SK-N-SH (cell line): Measurements from ENCODE around the gene COL17A1. TPM values are rescaled to one million over a fixed set of nuclear protein-coding genes. Genes with fewer than 3 reads are reported as not detected.

Source experiments
- CTCF ChIA-PET: fragments of 300-600, 350-600 bp; formaldehyde crosslinking; extraction: SDS; loops from one replicate; lab custom pipeline; 2021; lab: Yijun Ruan, JAX
- POLR2A ChIA-PET: fragments of 350-600 bp; sonication (Branson Sonifier 250); formaldehyde crosslinking; extraction: SDS; loops from one replicate; lab custom pipeline; 2020; ENCODE audit warnings: antibody characterized with exemption, inconsistent platforms; lab: Yijun Ruan, JAX
- DNase-seq: peaks from one replicate; pipeline ENCODE4 v3.0.0; 2012
- H2AFZ ChIP-seq: fragments of 200-600 bp; sonication (generic); 2 replicates; pipeline ENCODE4 v1.8.1; 2016; ENCODE audit warnings: antibody characterized with exemption, mild to moderate bottlenecking, low read depth
- H3F3A ChIP-seq: fragments of 200-600 bp; sonication (generic); replicated peaks from 2 replicates; pipeline ENCODE3; 2016; ENCODE audit warnings: antibody characterized with exemption, mild to moderate bottlenecking; ENCODE audit not compliant: insufficient read depth
- H3K27ac ChIP-seq, 2 experiments: fragments of 200-500 bp in 1 of 2; fragments of 200-600 bp in 1 of 2; sonication (Bioruptor generic) in 1 of 2; sonication (generic), shearing (Covaris generic) in 1 of 2; 2 replicates each; pipeline versions ENCODE4 v1.5.1 to v1.6.1; 2014 to 2016; ENCODE audit warnings: low read depth in 2 of 2, inconsistent platforms in 1 of 2, low read length in 1 of 2, mild to moderate bottlenecking in 1 of 2, mixed read lengths in 1 of 2
- H3K27me3 ChIP-seq: fragments of 200-600 bp; sonication (generic), shearing (Covaris generic); 2 replicates; pipeline ENCODE4 v1.6.1; 2016; ENCODE audit warnings: mixed run types; ENCODE audit not compliant: insufficient read depth
- H3K36me3 ChIP-seq, 2 experiments: fragments of 200-500 bp in 1 of 2; fragments of 200-600 bp in 1 of 2; sonication (Bioruptor generic) in 1 of 2; sonication (generic) in 1 of 2; replicated peaks in 1 of 2; 2 replicates each; pipeline versions ENCODE3 to v1.5.1; 2014 to 2016; ENCODE audit warnings: low read length in 1 of 2, mild to moderate bottlenecking in 1 of 2; ENCODE audit not compliant: insufficient read depth in 2 of 2, control insufficient read depth in 1 of 2
- H3K4me1 ChIP-seq, 2 experiments: fragments of 200-500 bp in 1 of 2; fragments of 200-600 bp in 1 of 2; sonication (Bioruptor generic) in 1 of 2; sonication (generic), shearing (Covaris generic) in 1 of 2; 2 replicates each; pipeline versions ENCODE4 v1.5.1 to v1.6.1; 2014 to 2016; ENCODE audit warnings: low read depth in 1 of 2, low read length in 1 of 2, mixed run types in 1 of 2; ENCODE audit not compliant: insufficient read depth in 2 of 2, control insufficient read depth in 1 of 2
- H3K4me2 ChIP-seq: fragments of 200-600 bp; sonication (generic), shearing (Covaris generic); 2 replicates; pipeline ENCODE4 v1.6.1; 2017; ENCODE audit warnings: mixed run types
- H3K4me3 ChIP-seq, 2 experiments: fragments of 200-500 bp in 1 of 2; fragments of 200-600 bp in 1 of 2; sonication (Bioruptor generic) in 1 of 2; sonication (generic), shearing (Covaris generic) in 1 of 2; 2 replicates each; pipeline versions ENCODE4 v1.5.1 to v1.8.1; 2014 to 2016; ENCODE audit warnings: low read depth in 2 of 2, inconsistent platforms in 1 of 2, low read length in 1 of 2, mild to moderate bottlenecking in 1 of 2, mixed read lengths in 1 of 2, moderate library complexity in 1 of 2
- H3K79me2 ChIP-seq: fragments of 200-600 bp; sonication (generic); 2 replicates; pipeline ENCODE4 v1.8.1; 2017; ENCODE audit warnings: mild to moderate bottlenecking; ENCODE audit not compliant: insufficient read depth
- H3K9ac ChIP-seq: fragments of 200-600 bp; sonication (generic); 2 replicates; pipeline ENCODE4 v1.6.1; 2017; ENCODE audit warnings: mixed run types
- H3K9me2 ChIP-seq: fragments of 200-600 bp; sonication (generic); 2 replicates; pipeline ENCODE4 v1.6.1; 2017; ENCODE audit warnings: mixed run types
- H3K9me3 ChIP-seq: fragments of 200-600 bp; sonication (generic); 2 replicates; pipeline ENCODE4 v1.6.1; 2017; ENCODE audit warnings: mixed run types, mild to moderate bottlenecking, moderate library complexity
- H4K20me1 ChIP-seq: fragments of 200-600 bp; sonication (generic); 2 replicates; pipeline ENCODE4 v1.6.1; 2017; ENCODE audit warnings: mild to moderate bottlenecking, mixed run types; ENCODE audit not compliant: insufficient read depth
- CHD2 ChIP-seq: fragments of 150-350 bp; IDR thresholded peaks from 2 replicates; pipeline ENCODE4 v1.6.1; 2018; ENCODE audit warnings: low read length; ENCODE audit not compliant: partially characterized antibody
- ELF1 ChIP-seq: IDR thresholded peaks from 2 replicates; pipeline ENCODE4 v1.4.0; 2012
- FOXM1 ChIP-seq: IDR thresholded peaks from 2 replicates; pipeline ENCODE4 v1.4.0; 2012; ENCODE audit warnings: low read depth, mild to moderate bottlenecking
- GABPA ChIP-seq: IDR thresholded peaks from 2 replicates; pipeline ENCODE4 v1.4.0; 2012; ENCODE audit warnings: low read depth, mild to moderate bottlenecking
- GATA2 ChIP-seq: sonication (generic); formaldehyde crosslinking; IDR thresholded peaks from 2 replicates; pipeline ENCODE4 v1.5.0; 2020; ENCODE audit warnings: mild to moderate bottlenecking, missing genetic modification reagents
- RCOR1 ChIP-seq: fragments of 150-350 bp; IDR thresholded peaks from 2 replicates; pipeline ENCODE4 v1.6.1; 2017; ENCODE audit warnings: antibody characterized with exemption, low read length
- RXRA ChIP-seq: IDR thresholded peaks from 2 replicates; pipeline ENCODE4 v1.4.0; 2012; ENCODE audit warnings: low read depth, mild to moderate bottlenecking, borderline replicate concordance
- SMC3 ChIP-seq: IDR thresholded peaks from 2 replicates; pipeline ENCODE4 v1.6.1; 2012; ENCODE audit warnings: low read depth, low read length, improper control_type of control experiment
- TAF1 ChIP-seq: IDR thresholded peaks from 2 replicates; pipeline ENCODE4 v1.6.1; 2012; ENCODE audit warnings: low read depth, mild to moderate bottlenecking, low read length, moderate library complexity, borderline replicate concordance
- YY1 ChIP-seq: IDR thresholded peaks from 2 replicates; pipeline ENCODE4 v1.4.0; 2012; ENCODE audit warnings: low read depth, mild to moderate bottlenecking
- WGBS: methylation state at CpG from one replicate; pipeline ENCODE4 v1.1.6; 2017; ENCODE audit warnings: low lambda C conversion rate; 5-methylcytosine and 5-hydroxymethylcytosine counted together
- polyA plus RNA-seq, 3 experiments: library from polyadenylated mRNA; depleted of rRNA; stranded (reverse); fragments of >200 nt; gene quantifications; 2 replicates each; pipeline ENCODE4 v1.2.3, GENCODE V29; 2012
- TF ChIP-seq, protein P1 (sequence below): fragments of 200-600 bp; sonication (generic); IDR thresholded peaks from 2 replicates; pipeline ENCODE4 v1.6.1; 2017; ENCODE audit warnings: antibody characterized with exemption, mild to moderate bottlenecking, moderate library complexity
- TF ChIP-seq, protein P2 (sequence below): IDR thresholded peaks from 2 replicates; pipeline ENCODE4 v1.6.1; 2012; ENCODE audit warnings: mild to moderate bottlenecking, low read depth, low read length, moderate library complexity
- TF ChIP-seq, protein P3 (sequence below): IDR thresholded peaks from 2 replicates; pipeline ENCODE4 v1.4.0; 2012; ENCODE audit warnings: low read depth, borderline replicate concordance

Gene COL17A1
- polyA plus RNA-seq, 1 of the 3 experiments (the other 2 are of a cell fraction) = 0.12 TPM

- no peaks in the 10 kb centered on the region; the same call in 1 of the 2 replicates for H3K9me2 ChIP-seq
- H3K4me1 ChIP-seq = peaks cover 0 to 6% of the 10 kb centered on the region in 2 experiments; a peak in 1 of 4 replicates
- H3K4me3 ChIP-seq = no peak overlapping the region
- no peak for DNase-seq
- no peaks in the 10 kb centered on the region for H3F3A ChIP-seq
- H4K20me1 ChIP-seq = no peaks in the 10 kb centered on the region
- H3K9ac ChIP-seq = no peak overlapping the region
- no peaks in the 10 kb centered on the region for H3K27me3 ChIP-seq
- H3K79me2 ChIP-seq = no peaks in the 10 kb centered on the region
- H3K9me3 ChIP-seq = no peaks in the 10 kb centered on the region
- CTCF ChIA-PET = interaction anchor here (4.2 kb wide), 1 partner anchor 9 kb away, joined by 13 read pairs; the partner anchor contains the start of gene SFR1
- peaks cover 0 to 4% of the 10 kb centered on the region in 2 experiments for H3K36me3 ChIP-seq
- TF ChIP-seq, protein P1, sequence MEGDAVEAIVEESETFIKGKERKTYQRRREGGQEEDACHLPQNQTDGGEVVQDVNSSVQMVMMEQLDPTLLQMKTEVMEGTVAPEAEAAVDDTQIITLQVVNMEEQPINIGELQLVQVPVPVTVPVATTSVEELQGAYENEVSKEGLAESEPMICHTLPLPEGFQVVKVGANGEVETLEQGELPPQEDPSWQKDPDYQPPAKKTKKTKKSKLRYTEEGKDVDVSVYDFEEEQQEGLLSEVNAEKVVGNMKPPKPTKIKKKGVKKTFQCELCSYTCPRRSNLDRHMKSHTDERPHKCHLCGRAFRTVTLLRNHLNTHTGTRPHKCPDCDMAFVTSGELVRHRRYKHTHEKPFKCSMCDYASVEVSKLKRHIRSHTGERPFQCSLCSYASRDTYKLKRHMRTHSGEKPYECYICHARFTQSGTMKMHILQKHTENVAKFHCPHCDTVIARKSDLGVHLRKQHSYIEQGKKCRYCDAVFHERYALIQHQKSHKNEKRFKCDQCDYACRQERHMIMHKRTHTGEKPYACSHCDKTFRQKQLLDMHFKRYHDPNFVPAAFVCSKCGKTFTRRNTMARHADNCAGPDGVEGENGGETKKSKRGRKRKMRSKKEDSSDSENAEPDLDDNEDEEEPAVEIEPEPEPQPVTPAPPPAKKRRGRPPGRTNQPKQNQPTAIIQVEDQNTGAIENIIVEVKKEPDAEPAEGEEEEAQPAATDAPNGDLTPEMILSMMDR = no peak
- TF ChIP-seq, protein P2, sequence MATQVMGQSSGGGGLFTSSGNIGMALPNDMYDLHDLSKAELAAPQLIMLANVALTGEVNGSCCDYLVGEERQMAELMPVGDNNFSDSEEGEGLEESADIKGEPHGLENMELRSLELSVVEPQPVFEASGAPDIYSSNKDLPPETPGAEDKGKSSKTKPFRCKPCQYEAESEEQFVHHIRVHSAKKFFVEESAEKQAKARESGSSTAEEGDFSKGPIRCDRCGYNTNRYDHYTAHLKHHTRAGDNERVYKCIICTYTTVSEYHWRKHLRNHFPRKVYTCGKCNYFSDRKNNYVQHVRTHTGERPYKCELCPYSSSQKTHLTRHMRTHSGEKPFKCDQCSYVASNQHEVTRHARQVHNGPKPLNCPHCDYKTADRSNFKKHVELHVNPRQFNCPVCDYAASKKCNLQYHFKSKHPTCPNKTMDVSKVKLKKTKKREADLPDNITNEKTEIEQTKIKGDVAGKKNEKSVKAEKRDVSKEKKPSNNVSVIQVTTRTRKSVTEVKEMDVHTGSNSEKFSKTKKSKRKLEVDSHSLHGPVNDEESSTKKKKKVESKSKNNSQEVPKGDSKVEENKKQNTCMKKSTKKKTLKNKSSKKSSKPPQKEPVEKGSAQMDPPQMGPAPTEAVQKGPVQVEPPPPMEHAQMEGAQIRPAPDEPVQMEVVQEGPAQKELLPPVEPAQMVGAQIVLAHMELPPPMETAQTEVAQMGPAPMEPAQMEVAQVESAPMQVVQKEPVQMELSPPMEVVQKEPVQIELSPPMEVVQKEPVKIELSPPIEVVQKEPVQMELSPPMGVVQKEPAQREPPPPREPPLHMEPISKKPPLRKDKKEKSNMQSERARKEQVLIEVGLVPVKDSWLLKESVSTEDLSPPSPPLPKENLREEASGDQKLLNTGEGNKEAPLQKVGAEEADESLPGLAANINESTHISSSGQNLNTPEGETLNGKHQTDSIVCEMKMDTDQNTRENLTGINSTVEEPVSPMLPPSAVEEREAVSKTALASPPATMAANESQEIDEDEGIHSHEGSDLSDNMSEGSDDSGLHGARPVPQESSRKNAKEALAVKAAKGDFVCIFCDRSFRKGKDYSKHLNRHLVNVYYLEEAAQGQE = no peak
- TF ChIP-seq GATA2 (no peak), SMC3 (no peak), FOXM1 (no peak), RCOR1 (no peak), GABPA (no peak), YY1 (no peak), CHD2 (no peak), TAF1 (no peak), ELF1 (no peak), RXRA (no peak)
- TF ChIP-seq, protein P3, sequence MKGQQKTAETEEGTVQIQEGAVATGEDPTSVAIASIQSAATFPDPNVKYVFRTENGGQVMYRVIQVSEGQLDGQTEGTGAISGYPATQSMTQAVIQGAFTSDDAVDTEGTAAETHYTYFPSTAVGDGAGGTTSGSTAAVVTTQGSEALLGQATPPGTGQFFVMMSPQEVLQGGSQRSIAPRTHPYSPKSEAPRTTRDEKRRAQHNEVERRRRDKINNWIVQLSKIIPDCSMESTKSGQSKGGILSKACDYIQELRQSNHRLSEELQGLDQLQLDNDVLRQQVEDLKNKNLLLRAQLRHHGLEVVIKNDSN = no peak
- no peak overlapping the region for H2AFZ ChIP-seq
- H3K27ac ChIP-seq = no peak overlapping the region
- H3K4me2 ChIP-seq = no peak overlapping the region
- 56% methylated on average over 3 of the region's 3 CpGs for WGBS
- POLR2A ChIA-PET = interaction anchor here (1.0 kb wide), 1 partner anchor 8 kb away, joined by 3 read pairs; the partner anchor contains the start of gene SFR1
Measured at GRCh38 chr10:104130041-104130440, 44.4 kb upstream of the COL17A1 start.
